Renal cortical epithelial cell (primary cell): ENCODE measurements around the gene ARHGAP25. TPM values are rescaled to one million over a fixed set of nuclear protein-coding genes. Genes with fewer than 3 reads are reported as not detected.

Experiments
- DNase-seq: peaks from one replicate; pipeline ENCODE4 v3.0.0-alpha.2; 2011; ENCODE audit warnings: low read depth
- total RNA-seq: library from RNA; depleted of rRNA; stranded (reverse); fragments of >200 nt; gene quantifications from 2 replicates; pipeline ENCODE4 v1.2.3, GENCODE V29; 2014

Gene ARHGAP25
- total RNA-seq, 1 donor from 2014 or later = 1.2 TPM

DNA sequence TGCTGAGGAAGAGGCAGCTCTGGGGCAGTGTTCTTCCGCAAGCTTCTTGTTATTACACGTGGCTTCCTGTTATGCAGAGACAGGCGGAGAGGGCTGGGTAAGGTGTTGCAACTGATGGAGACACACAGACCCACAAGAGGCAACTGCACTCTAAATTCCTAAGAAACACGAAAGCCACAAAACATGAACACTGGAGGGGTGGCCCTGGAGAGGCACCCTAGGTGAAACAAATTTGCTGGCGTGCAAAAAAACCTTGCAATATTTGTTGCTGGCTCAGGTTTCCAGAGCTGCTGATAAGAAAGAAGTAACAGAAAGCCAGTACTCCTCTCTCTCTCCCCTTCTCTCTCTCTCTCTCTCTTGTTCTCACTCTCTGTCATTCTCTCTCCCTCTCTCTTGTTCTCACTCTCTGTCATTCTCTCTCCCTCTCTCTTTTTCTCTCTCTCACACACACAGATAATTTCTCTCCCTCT, 31.8 kb downstream of the ARHGAP25 start:
- DNase-seq = peak; percentile 28

GRCh38 chr2:68767031-68767961, 32.7 kb downstream of the ARHGAP25 start:
- DNase-seq = no peak

DNA sequence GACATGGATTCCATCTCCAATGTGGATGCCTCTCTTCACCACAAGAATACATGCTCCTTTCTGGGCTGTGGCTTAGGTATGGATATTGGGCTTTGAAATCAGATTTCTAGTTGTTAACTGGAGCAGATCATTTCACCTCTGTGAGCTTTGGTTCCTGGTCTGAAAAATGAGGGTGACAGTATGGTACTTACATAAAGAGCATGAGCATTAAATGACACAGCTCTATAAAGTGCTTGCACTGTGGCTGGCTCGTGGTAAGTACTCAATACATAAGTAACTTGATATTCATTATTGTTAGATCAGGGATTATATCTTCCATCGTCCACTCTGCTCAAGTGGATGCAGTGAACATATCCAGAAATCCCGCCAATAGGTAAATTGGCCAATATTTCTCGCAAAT, 33.4 kb downstream of the ARHGAP25 start:
- no peak for DNase-seq

- no peak for DNase-seq
Measured at GRCh38 chr2:68768461-68768860, 33.9 kb downstream of the ARHGAP25 start.

DNA sequence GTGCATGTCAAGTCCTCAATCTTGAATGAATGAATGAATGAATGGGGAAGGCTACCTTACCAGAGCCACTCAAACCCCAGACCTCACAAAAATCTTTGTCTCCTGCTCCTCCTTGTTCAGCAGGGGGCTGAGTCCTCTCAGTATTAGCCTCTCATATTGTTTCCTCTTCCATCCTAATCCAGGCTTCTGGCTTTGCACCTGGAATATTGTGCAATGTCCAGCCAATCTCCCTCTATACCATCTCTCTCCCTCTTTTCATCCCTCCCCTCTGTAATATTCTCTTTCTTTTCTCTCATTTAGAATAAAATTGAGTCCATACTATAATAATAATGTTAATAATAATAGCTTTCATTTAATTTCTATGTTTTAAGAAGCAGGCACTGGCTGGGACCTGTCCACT, 34.3 kb downstream of the ARHGAP25 start:
- no peak for DNase-seq

- no peak for DNase-seq
Measured at GRCh38 chr2:68769586-68770270, 35.1 kb downstream of the ARHGAP25 start.

DNA sequence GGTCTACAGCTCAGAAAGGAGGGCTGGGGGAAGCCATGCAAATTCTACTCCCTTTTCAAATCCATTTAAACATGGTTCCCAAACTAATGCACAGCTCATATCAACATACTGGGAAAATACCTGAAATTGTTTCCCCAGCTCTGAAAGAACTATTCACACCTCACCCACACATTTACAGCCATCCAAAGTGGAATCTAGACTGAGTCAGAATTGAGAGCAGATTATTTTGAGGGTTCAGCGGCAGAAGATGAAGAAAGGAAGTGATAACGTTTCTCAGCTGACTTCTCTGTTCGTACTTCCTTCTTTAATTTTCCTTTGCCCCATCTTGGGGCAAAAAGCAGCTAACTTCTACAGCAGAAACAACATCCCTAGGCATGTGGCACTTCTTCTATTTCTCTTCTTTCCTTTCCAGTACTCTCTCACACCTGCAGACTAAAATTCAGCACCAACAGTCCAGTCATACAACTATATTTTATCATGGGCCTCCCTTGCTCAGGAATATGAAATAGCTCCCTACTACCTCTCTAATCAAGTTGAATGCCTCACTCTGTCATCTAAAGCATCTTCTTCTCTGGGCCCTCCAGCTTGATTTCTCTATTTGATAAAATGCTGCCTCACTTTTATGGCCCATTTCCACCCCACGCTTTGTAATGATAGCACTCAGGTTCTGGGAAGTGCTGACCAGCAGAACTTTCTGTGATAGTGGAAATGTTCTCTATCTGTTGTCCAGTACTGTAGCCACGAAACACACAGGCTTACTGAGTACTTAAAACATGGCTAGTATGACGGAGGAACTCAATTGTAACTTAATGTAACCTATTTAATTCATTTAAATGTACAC, 35.9 kb downstream of the ARHGAP25 start:
- DNase-seq = no peak

GRCh38 chr2:68771211-68771751, 36.7 kb downstream of the ARHGAP25 start:
- DNase-seq = no peak

GRCh38 chr2:68772109-68772508, 37.5 kb downstream of the ARHGAP25 start:
- no peak for DNase-seq

- DNase-seq = no peak
Measured at GRCh38 chr2:68774569-68775271, 40.1 kb downstream of the ARHGAP25 start.

DNA sequence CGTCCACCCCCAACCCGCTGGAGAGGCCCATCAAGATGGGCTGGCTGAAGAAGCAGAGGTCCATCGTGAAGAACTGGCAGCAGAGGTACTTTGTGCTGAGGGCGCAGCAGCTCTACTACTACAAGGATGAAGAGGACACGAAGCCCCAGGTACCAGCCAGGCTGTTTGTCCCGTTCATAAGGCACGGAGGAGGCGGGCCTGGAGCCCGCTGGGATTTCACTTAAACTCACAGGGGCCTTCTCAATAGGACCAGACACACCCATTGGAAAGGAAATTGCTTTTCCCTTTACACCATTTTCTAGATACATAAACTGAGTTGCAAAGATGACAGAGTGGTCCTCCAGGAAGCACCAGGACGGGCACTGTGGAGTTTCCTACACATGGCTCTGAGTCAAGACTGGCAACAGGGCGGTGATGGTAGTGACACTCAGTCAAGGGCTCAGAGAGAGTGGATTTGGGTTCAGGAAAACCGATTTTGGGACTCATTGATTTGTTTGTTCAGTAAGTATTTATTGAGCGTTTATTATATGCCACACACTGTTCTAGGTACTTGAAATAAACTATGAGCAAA, 40.7 kb downstream of the ARHGAP25 start:
- DNase-seq = no peak

GRCh38 chr2:68776124-68776523, 41.5 kb downstream of the ARHGAP25 start:
- DNase-seq = no peak

GRCh38 chr2:68779595-68779994, 45.0 kb downstream of the ARHGAP25 start:
- DNase-seq = no peak

DNA sequence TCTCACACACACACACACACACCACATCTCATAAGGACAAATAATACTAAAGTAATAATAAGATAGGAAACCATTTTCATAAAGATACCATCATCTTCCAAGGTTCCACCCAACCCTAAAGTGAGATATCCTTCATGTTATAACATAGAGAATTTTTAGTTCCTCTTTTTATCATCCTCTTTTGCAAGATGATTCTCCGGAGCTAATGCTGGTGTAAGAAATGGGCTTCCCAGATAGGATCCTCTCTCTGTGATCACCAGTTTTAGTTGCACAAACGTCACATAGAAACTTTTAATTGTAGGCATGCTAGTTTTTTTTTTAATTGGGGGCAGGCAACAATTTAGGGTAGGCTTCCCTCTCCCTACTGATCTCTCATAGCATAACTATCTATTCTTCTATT, 49.6 kb downstream of the ARHGAP25 start:
- no peak for DNase-seq

DNA sequence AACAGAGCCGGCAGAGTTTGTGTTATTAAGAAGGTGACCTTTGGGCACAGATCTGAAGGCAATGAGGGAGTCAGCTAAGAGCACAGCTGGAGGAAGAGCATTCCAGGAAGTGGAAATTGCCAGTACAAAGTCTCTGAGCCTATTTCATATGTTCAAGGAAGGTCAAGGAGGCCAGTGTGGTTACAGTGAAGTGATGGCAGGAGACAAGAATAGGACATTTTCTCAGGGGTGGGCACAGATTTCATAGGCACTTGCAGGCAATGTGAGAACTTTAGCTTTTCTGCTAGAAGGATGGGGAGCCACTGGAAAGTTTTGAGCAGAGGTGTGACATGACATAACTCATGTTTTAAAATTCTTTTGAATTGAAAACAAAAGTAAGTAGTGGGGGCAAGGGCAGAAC, 50.3 kb downstream of the ARHGAP25 start:
- DNase-seq = no peak

DNA sequence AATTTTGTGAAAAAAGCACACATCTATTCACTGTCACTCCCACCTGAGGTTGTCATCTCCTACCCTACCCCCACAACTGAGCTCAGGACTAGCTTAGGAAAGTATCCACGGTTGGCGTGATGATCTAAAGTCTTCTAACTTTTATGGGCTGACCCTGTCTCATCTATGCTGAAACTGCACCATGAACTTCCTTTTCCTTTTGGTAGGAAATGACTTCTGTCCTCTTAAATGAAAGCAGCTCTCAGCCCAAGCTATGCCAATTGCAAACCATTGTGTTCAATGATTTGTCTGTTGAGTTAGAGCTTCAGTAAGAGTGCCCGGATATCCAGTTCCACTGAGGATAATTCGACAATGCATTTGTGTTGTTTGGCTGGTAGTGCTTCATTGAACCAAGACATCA, 52.7 kb downstream of the ARHGAP25 start:
- no peak for DNase-seq

DNA sequence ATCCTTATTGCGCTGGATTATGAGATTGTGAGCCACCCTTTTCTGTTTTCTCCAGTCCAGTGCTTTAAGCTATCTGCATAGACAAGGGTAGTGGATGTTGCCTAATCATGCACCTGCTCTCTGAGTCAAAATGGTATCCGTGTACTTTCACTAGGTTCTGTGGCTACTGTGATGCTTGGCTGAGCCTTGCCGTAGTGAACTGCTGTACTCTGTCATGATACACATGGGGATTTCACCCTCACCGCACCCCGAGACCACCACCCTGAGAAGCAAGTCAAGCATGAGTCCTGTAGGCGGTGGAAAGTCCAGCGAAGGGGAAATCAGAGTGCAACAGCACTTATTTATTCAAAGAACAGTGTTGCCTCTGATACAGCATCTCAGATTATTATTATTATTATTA, 55.0 kb downstream of the ARHGAP25 start:
- no peak for DNase-seq

- DNase-seq = no peak
Measured at GRCh38 chr2:68790600-68790999, 56.0 kb downstream of the ARHGAP25 start.

GRCh38 chr2:68791914-68792313, 57.3 kb downstream of the ARHGAP25 start:
- no peak for DNase-seq

DNA sequence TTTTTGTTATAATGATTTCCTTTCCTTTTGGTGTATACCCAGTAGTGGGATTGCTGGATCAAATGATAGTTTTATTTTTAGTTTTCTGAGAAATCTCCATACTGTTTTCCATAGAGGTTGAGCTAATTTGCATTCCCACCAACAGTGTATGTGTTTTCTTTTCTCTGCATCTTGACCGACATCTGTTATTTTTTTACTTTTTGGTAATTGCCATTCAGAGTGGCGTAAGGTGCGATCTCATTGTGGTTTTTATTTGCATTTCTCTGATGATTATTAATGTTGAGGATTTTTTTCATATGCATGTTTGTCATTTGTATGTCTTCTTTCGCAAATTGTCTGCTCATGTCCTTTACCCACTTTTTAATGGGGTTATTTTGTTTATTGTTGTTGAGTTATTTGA, 58.1 kb downstream of the ARHGAP25 start:
- no peak for DNase-seq
